ENCODE results near the gene KRTAP10-2.
"Not testable (repeated sequence)": the region's sequence is repeated elsewhere in the genome, so short reads cannot be mapped to it uniquely, and the experiment has no call there.

Gene KRTAP10-2

DNA sequence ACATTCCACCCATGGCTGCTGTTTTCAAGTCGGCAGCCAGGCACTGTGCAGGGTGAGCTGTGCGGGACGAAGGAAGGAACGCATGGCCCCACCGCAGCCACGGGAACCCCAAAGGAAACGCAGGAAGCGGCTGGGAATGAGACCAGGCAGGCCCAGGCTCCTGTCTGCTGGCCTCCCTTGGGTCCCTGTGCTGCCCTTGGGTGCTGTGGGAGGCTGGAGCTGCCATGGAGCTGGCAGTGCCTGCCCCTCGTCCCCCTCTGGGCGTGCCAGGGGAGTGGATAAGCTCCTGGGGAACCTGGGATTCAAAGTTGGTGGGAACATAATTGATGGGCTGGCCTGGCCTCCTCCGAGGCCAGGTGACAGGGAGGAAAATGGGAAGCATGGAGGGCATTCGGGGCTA, 17.0 kb upstream of the KRTAP10-2 start:
- in situ Hi-C loops (cut with HindIII; ENCODE audit: low sequenced_read_pairs) = no loop called here

DNA sequence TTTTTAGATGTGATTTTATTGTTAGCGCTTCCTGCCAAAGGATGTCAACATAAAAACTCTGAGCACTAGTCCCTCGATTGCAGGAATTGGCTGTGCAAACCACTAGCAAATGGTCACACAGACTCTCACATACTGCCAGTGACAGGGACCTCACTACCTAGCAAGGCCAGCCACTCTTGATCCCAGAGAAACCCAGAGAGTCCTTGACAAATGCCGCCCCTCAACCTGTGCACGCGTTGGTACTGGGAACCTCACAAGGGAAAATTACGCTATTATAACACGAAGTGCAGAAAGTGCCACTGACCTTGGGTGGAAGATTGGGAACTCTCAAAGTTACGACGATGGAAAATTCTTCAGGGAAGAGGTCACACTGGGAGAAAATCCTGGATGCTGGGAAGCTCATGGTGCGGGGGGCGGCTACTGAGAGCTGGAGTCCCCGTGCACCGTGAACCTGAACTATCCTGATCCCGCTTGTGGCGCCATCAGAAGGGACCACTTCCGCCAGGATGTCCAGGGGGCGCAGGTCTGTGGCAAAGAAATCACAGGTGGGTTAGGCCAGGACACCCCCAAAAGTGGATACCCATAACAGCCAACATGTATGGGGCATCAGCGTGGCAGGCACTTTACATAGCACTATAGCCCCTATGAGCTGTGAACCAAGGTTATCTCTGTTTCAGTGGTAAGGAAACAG, 16.3 kb upstream of the KRTAP10-2 start:
- in situ Hi-C loops (cut with HindIII; ENCODE audit: low sequenced_read_pairs) = no loop called here

DNA sequence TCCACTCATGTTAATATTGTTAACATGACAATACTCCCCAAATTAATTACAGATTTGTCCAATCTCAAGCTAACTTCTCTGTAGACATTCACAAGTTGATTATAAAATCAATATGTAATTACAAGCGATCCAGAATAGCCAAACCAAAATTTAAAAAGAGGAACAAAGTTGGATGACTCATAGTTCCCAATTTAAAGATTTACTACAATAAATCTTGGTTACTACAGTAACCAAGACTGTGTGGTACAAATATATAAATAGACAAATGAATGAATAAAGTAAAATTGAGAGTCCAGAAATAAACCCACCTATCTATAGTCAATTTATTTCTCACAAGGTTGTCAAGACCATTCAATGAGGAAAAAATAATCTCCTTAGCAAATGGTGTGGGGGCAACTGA, 15.1 kb upstream of the KRTAP10-2 start:
- in situ Hi-C loops (cut with HindIII; ENCODE audit: low sequenced_read_pairs) = no loop called here

DNA sequence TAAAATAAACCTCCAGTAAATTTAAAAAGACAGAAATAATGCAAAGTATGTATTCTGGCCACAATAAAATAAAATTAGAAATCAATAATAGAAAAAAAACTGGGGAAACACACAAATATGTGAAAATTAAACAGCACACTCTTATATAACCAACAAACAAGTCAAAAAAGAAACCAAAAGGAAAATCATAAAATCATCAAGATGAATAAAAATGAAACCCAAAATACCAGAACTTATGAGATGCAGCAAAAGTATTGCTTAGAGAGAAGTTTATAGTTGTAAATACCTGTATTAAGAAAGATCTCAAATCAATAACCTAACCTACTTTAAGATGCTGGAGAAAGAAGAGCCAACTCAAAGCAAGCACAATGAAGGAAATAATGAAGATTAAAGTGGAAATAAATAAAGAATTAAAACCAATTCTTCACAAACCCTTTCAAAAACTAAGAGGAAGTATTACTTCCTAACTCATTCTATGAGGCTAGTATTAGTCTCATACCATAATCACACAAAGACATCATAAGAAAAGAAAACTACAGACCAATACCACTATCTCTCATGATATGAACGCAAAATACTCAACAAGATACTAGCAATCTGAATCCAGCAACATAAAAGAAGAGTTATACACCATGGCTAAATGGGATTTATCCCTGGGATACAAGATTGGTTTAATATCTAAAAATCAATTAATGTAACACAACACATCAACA, 13.7 kb upstream of the KRTAP10-2 start:
- in situ Hi-C loops (cut with HindIII; ENCODE audit: low sequenced_read_pairs) = no loop called here

DNA sequence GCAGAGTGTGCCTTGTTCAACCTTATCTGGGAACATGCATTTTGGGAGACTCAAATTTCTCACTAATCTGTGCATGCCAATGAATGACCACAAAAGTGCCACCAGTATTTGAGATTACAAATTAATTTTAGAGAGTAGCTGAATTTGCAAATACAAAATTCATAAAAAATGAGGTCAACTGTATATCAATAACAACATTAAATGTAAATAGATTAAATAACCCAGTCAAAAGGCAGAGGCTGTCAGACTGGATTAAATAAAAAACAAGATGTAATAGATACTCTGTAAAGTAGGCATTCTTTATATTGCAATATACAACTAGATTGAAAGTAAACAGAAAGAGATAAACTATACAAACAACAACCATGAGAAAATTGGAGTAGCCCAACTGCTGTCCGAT, 12.8 kb upstream of the KRTAP10-2 start:
- in situ Hi-C loops (cut with HindIII; ENCODE audit: low sequenced_read_pairs) = no loop called here

DNA sequence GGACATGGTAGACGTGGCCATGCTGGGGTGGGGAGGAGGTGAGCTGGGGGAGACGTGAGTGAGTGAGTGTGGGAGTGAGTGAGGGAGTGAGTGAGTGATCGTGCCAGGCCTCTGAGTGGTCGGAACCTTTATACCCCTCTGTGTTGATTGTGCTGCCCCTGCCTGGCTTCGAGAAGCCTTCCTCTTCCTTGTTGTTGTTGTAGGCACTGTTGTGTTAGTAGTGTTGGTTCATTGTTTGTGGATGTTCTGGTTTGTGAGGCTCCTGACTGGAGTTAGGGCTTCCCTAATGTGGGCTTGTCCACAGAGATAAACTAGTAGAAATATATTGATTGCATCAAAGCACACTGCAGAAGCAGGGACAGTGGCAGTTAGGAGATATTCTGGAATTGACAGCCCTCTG, 7.4 kb upstream of the KRTAP10-2 start, which contains the start of gene KRTAP10-3:
TSS of gene KRTAP10-3 (minus strand) at position 101 of the 400 bp plus-strand sequence. CDS start at position 21, 80 bp downstream.
- in situ Hi-C loops (cut with HindIII; ENCODE audit: low sequenced_read_pairs) = no loop called here

DNA sequence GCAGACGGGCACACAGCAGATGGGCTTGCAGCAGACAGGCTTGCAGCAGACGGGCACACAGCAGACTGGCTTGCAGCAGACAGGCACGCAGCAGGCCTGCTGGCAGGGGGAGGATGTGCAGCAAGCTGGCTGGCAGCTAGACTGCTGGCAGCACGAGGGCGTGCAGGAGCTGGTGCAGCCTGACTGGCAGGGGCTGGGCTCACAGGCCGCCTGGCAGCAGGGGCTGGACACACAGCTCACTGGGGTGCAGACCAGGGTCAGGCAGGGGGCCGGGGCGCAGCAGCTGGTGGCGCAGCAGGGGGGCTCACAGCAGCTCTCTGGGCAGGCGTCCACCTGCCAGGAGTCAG, 7.0 kb upstream of the KRTAP10-2 start:
- in situ Hi-C loops (cut with HindIII; ENCODE audit: low sequenced_read_pairs) = not testable (repeated sequence)

DNA sequence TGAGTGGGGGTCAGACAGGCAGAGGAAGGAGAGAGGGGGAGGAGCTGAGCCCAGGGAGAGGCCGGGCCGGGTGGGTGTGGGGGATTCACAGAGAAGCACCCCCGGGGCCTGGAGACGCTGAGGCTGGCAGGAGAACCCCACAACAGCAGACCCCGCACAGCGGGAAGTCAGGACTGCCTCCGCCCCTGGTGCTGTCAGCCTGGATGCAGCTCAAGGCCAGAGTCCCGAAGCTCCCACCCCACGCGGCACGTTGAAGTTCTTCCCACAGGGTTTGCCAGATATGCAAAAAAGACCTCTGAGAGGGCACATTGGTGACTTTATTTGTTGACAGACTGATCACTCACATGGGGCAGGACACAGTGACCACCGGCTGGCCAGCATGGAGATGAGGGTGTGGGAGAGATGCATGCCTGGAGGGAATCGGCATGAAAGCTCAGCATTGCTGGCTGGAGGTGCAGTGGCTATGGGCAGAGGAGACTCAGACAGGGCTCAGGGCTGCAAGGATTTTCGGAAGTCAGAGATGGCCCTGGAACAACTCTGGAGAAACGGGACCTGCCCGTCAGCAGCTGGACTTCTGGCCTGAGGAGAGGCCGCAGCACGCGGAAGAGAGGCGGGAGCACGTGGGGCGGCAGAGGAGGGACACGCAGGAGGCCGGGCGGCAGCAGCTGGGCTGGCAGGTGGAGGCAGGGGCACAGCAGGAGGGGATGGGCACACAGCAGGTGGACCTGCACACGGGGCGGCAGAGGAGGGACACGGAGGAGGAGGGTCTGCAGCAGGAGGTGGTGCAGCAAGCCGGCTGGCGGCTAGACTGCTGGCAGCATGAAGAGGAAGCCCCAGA, 6.4 kb upstream of the KRTAP10-2 start:
- in situ Hi-C loops (cut with HindIII; ENCODE audit: low sequenced_read_pairs) = no loop called here

DNA sequence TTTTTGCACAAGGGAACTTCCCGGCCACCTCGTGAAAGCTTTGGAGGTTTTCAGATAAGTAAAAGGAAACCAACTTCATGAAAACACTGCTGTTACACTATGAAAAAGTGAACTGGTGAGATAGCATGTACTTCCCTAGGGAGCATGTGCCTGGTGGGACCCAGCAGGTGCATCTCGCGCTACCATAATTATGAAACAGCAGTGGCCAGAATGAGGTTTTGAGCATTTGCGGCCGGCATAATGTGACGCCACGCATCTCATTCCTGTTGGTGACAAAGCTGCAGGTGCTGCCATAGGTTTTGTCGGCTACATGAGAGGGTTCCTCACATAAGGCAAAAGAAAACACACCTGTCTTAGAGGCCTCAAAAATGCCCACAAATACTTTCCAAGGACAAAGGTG, 5.6 kb upstream of the KRTAP10-2 start:
- in situ Hi-C loops (cut with HindIII; ENCODE audit: low sequenced_read_pairs) = no loop called here

DNA sequence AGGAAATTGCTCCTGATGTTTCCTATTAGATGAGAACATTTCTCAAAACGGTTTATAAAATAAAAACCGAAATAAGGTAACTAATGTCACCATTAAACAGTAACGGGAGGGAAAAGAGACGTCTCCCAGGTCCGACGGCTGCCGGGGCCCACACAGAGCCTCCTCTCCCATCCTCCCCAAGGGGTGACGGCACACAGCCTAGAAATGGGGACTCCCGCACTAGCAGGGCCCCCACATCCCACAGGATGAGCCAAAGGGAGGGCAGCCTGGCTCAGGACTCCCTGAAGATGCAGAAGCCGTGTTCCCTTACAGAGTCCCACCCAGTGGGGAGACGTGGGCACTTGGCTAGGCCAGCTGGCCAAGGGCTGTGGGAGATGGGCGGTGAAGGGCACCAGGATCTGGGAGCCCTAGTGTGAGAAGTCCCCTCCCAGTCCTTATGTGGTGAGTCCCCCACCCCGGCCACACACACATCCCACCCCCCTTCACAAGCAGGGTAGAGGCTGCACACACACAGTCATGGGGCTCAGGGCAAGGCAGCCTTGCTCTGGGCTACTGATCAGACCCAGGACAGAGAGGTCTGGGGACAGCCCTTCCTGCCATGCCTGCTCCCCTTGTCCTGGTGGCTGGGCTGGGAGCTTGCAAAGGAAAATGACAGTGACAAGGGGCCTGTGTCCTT, 4.0 kb upstream of the KRTAP10-2 start:
- in situ Hi-C loops (cut with HindIII; ENCODE audit: low sequenced_read_pairs) = no loop called here

DNA sequence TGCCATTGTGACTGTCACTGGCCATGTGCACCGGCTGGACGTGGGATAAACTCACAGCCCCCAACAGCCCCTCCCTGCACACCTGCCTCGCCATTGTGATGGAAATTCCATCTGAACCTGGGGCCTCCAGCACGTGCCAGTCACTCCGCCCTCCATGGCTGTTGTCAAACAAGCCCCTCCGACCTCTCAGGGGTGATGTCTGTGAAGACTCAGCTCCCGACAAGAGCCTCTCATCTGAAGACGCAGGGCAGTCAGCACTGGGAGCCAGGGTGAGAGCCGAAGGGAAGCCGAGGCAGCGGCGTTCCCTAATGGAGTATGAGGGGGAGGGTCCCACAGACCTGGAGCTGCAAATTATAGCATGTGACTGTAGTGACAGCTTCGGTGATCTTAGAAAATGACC, 1.4 kb upstream of the KRTAP10-2 start:
- in situ Hi-C loops (cut with HindIII; ENCODE audit: low sequenced_read_pairs) = no loop called here

DNA sequence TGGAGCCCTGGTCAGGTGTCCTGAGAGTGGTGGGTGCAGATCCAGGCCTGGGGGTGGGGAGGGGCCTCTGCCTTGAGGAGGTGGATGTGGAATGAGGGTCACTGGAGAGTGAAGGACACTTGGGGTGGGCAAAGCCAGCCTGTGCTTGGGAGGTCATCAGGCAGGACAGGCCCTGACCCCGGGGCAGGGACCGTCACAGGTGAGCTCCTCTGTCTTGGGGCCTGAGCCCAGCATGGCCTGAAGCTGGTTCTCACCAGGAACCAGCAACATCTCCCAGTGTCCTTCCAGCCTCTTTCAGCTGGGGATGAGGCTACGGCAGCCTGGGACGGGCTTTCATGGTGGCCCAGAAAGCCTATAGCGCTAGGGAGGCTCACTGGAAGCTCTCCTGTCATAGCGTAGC, 831 bp upstream of the KRTAP10-2 start:
- in situ Hi-C loops (cut with HindIII; ENCODE audit: low sequenced_read_pairs) = no loop called here

DNA sequence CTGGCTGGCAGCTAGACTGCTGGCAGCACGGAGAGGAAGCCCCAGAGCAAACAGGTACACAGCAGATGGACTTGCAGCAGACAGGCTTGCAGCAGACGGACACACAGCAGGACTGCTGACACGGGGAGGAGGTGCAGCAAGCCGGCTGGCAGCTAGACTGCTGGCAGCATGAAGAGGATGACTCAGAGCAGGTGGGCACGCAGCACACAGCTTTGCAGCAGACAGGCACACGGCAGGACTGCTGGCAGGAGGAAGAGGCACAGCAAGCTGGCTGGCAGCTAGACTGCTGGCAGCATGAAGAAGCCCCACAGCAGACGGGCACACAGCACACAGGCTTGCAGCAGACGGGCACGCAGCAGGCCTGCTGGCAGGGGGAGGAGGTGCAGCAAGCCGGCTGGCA, 498 bp downstream of the KRTAP10-2 start:
- in situ Hi-C loops (cut with HindIII; ENCODE audit: low sequenced_read_pairs) = no loop called here

DNA sequence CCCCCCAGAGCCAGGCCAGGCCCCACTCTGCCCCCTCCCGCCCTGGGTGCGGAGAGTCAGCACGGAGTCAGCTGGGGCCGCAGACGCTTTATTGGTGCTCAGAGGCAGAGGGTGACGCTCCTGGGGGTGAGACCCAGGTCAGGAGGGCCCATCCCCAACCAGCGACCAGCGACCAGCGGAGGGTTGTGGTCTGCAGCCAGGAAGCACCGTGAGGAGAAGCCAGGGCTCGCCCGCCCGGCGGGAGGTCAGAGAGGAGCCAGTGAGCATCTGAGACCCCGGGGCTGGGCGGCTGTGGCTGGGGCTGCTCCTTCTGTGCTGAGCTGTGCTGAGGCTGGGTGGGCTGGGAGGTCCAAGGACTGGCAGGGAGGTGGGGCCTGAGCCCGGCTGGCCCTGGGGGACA, 1.0 kb downstream of the KRTAP10-2 start:
- in situ Hi-C loops (cut with HindIII; ENCODE audit: low sequenced_read_pairs) = not testable (repeated sequence)

DNA sequence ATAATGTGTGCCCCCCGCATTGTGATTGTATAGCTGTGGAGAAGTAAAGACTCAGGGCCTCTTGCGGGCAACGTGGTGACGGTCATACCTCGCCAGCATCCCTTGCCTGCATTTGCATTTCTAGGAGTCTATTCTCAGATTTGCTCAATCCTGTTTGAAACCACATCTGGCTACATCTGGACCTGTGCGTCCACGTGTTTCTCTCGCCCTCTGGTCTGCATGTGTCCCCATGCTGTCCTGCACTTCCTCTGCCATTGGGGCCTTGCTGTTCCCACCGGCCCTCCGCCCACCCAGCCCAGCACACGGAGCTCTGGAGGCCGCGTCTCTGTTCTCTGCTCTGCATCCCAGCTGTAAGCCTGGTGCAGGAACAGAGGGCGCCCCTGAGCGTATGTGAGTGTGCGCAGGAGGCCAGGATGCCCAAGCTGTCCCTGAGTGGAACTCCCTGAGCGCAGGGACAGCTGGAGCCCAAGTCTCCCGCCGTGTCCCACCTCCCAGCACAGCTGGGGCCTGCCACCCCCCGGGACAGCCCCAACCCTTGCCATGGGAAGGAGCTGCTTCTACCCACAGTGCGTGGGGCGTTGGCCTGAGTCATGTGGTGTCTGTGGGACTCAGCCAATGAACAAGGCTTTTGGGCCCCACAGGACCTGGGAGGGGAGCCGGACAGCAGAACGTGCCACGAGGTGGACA, 1.6 kb downstream of the KRTAP10-2 start:
- in situ Hi-C loops (cut with HindIII; ENCODE audit: low sequenced_read_pairs) = no loop called here

DNA sequence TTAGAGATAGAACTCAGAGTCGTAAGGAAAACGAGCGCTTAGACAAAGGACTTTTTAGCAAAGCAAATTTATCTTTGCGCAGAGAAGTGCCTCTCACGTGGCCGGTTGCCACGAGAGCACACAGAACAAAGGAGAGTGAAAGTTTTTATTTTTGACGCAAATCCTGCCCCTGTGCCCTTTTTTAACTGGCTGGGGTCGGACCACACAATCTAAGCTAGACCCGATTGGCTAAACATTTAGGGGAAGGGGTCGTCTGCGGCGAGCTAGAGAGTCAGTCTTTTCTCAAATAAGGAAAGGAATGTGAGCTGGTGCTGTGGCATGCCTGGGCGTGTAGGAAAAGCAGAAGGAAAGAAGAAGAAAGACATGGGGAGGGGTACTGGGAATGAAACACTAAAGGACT, 2.4 kb downstream of the KRTAP10-2 start:
- in situ Hi-C loops (cut with HindIII; ENCODE audit: low sequenced_read_pairs) = no loop called here

DNA sequence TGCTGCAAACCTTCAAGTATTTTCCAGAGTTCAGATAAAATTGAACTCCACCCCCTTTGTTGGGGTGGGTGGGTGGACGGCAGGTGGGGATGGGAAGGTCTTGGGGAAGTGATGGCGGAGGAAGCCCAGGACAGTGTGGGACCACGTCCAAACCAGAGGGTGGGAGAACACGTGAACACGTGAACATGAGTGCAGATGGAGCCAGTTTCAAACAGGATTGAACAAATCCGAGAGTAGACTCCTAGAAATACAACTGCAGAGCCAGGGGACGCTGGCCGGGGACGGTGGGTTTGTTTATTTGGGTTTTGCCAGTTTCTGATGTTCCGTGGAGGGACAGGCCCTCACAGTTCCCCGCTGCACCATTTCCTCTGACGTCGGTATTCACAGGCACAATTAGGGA, 2.9 kb downstream of the KRTAP10-2 start:
- in situ Hi-C loops (cut with HindIII; ENCODE audit: low sequenced_read_pairs) = no loop called here

DNA sequence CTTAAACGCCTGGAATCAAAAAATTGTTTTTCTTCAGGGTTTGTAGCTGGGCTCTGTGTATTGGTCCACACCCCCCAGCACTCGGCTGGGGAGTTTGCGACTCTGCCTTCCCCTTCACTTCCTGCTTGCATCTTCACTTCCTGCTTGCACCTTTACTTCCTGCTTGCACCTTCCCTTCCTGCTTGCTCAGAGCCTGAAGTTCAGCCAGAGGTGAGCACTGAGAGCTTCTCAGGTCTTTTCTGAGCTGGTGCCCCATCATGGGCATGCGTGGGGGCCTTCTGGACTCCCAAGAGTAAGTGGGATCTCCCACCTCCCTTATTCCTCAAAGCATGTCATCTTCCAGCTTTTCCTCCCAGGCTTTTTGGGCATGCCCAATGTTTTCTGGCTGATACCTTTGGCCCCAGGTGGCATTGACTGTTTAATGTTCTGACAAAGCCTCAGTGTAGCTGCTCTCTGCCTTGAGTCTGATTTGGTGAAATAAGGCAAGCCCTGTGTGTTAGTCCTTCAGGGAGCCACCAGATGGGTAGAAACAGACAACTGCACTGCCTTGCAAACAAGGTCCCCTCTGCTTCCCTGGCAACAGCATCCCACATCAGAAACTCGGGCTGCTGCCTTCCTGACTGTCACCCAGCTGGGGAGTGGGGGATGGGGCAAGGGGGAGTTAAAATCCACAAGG, 3.5 kb downstream of the KRTAP10-2 start:
- in situ Hi-C loops (cut with HindIII; ENCODE audit: low sequenced_read_pairs) = no loop called here

DNA sequence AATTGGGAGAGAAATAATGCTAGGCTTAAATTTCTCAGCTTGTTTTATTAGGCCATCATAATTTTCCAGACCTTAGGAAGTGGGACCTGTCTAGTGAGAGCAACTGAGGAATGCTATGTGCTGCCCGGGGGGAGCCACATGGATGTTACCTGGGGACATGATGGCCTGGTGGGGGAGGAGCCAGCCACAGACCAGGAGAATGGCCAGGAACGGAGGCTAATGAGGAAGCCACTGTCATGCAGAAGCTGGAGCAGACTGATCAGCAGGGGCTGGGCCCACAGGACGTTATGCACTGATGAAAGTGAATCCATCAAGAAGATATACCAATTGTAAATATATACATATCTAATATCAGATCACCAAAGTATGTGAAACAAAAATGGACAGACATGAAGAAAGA, 6.7 kb downstream of the KRTAP10-2 start:
- in situ Hi-C loops (cut with HindIII; ENCODE audit: low sequenced_read_pairs) = no loop called here

DNA sequence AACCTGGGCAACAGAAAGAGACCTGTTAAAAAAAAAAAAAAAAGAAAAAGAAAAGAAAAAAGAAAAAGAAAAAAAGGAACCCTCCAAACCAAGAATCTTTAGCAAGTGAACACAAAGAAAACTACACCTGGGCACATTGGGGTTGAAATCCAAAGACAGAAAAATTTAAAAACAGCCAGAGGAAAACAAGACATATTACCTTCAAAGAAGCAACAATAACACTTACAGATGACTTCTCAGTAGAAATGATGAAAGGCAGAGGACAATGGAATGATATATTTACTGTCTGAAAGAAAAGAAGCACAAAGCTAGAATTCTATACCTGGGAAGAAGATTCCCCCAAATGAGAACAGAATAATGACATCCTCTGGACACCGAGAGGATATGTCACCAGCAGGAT, 8.6 kb downstream of the KRTAP10-2 start:
- in situ Hi-C loops (cut with HindIII; ENCODE audit: low sequenced_read_pairs) = no loop called here
